Measurements from ENCODE around the gene NRCAM.

DNA sequence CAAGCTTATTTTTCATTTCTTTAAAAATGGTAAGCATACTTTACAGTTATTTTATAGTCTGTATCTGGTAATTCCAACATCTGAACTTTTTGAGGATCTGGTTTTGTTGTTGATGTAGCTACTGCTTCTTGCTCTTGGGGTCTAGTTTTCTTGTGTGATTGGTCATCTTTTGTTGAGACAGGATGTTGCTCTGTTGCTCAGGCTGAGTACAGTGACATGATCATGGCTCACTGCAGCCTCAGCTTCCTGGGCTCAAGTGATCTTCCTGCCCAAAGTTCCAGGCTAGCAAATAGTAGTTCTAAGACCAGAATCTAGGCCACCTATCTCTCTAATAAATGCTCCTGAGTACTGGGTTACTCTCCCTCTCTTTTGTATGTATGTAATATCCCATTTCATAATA is 75.7 kb downstream of the NRCAM start:
- no peak for TF ChIP-seq RORB (CRISPR knock-in tag; IDR thresholded peaks at IDR 0.05)
- TF ChIP-seq, protein P1, sequence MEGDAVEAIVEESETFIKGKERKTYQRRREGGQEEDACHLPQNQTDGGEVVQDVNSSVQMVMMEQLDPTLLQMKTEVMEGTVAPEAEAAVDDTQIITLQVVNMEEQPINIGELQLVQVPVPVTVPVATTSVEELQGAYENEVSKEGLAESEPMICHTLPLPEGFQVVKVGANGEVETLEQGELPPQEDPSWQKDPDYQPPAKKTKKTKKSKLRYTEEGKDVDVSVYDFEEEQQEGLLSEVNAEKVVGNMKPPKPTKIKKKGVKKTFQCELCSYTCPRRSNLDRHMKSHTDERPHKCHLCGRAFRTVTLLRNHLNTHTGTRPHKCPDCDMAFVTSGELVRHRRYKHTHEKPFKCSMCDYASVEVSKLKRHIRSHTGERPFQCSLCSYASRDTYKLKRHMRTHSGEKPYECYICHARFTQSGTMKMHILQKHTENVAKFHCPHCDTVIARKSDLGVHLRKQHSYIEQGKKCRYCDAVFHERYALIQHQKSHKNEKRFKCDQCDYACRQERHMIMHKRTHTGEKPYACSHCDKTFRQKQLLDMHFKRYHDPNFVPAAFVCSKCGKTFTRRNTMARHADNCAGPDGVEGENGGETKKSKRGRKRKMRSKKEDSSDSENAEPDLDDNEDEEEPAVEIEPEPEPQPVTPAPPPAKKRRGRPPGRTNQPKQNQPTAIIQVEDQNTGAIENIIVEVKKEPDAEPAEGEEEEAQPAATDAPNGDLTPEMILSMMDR (IDR thresholded peaks at IDR 0.05), result no peak
- TF ChIP-seq PRRX2 (CRISPR knock-in tag; IDR thresholded peaks at IDR 0.05), result no peak
